ENCODE data around the gene SHISA7. TPM values are rescaled to one million over a fixed set of nuclear protein-coding genes. Genes with fewer than 3 reads are reported as not detected.

SHISA7 gene
- total and polyA plus RNA-seq, 11 donors = not detected

GRCh38 chr19:55444646-55445045 is 1.5 kb upstream of the SHISA7 start:
- intact Hi-C loops (cut with DNase I) = no loop called here
- Histone ChIP-seq H3K27ac (no peak overlapping the region), H3K9me3 (no peaks in the 10 kb centered on the region), H3K4me1 (peaks cover 0 to 30% (median 0%) of the 10 kb centered on the region in 12 donors), H3K27me3 (peaks cover 40 to 68% (median 55%) of the 10 kb centered on the region in 9 donors), H3K4me3 (no peak overlapping the region), H3K36me3 (no peaks in the 10 kb centered on the region)
- ATAC-seq = no peak
- WGBS, 4 donors = 42 to 49% (median 46%) methylated on average over 11 of the region's 11 CpGs
- TF ChIP-seq CTCF (IDR thresholded peaks at IDR 0.05) = no peak
- TF ChIP-seq POLR2A (IDR thresholded peaks at IDR 0.05) = no peak
- DNase-seq = no peak

- no peak for ATAC-seq
- no peak overlapping the region for H3K27ac ChIP-seq
- H3K9me3 ChIP-seq = no peaks in the 10 kb centered on the region
- TF ChIP-seq CTCF (IDR thresholded peaks at IDR 0.05) (no peak), POLR2A (IDR thresholded peaks at IDR 0.05) (no peak)
- no peak for DNase-seq
- intact Hi-C loops (cut with DNase I) = no loop called here
- no peaks in the 10 kb centered on the region for H3K36me3 ChIP-seq
- 31 to 40% (median 36%) methylated on average over 18 of the region's 18 CpGs for WGBS, 4 donors
- peaks cover 46 to 70% (median 59%) of the 10 kb centered on the region in 9 donors for H3K27me3 ChIP-seq
- H3K4me3 ChIP-seq = no peak overlapping the region
- peaks cover 0 to 30% (median 0%) of the 10 kb centered on the region in 12 donors for H3K4me1 ChIP-seq
These were observed 852 bp upstream of the SHISA7 start for GRCh38 chr19:55443824-55444480.

- no peaks in the 10 kb centered on the region for H3K9me3 ChIP-seq
- intact Hi-C loops (cut with DNase I) = no loop called here
- 1 to 2% (median 1%) methylated on average over 11 to 72 of the region's 72 CpGs for WGBS, 4 donors
- H3K27me3 ChIP-seq = peaks cover 50 to 83% (median 70%) of the 10 kb centered on the region in 9 donors
- TF ChIP-seq POLR2A (IDR thresholded peaks at IDR 0.05) (no peak), CTCF (IDR thresholded peaks at IDR 0.05) (no peak)
- ATAC-seq (no peak), DNase-seq (no peak)
- no peaks in the 10 kb centered on the region for H3K36me3 ChIP-seq
- no peak overlapping the region for H3K4me3 ChIP-seq
- no peak overlapping the region for H3K27ac ChIP-seq
- peaks cover 0 to 26% (median 0%) of the 10 kb centered on the region in 12 donors for H3K4me1 ChIP-seq
These were observed 633 bp downstream of the SHISA7 start for GRCh38 chr19:55442372-55442961.

- Histone ChIP-seq H3K4me3 (no peak overlapping the region), H3K9me3 (no peaks in the 10 kb centered on the region), H3K4me1 (peaks cover 0 to 26% (median 0%) of the 10 kb centered on the region in 12 donors), H3K27ac (no peak overlapping the region), H3K27me3 (peaks cover 51 to 90% (median 76%) of the 10 kb centered on the region in 9 donors), H3K36me3 (no peaks in the 10 kb centered on the region)
- TF ChIP-seq CTCF (IDR thresholded peaks at IDR 0.05) (no peak), POLR2A (IDR thresholded peaks at IDR 0.05) (no peak)
- DNase-seq (no peak), ATAC-seq (no peak)
- intact Hi-C loops (cut with DNase I) = no loop called here
- WGBS, 4 donors = 1 to 3% (median 2%) methylated on average over 13 to 39 of the region's 39 CpGs
These were observed 1.3 kb downstream of the SHISA7 start for GRCh38 chr19:55441692-55442321.

Data from heart left ventricle (tissue), 16 donors.